D341Med (cell line): Measurements from ENCODE around the gene PELI3.
"Not testable (repeated sequence)": the region's sequence is repeated elsewhere in the genome, so short reads cannot be mapped to it uniquely, and the experiment has no call there.

ENCODE experiments used
- DNase-seq: peaks from one replicate; pipeline ENCODE4 v3.0.0; 2012; ENCODE audit warnings: low spot score

PELI3 gene, protein sequence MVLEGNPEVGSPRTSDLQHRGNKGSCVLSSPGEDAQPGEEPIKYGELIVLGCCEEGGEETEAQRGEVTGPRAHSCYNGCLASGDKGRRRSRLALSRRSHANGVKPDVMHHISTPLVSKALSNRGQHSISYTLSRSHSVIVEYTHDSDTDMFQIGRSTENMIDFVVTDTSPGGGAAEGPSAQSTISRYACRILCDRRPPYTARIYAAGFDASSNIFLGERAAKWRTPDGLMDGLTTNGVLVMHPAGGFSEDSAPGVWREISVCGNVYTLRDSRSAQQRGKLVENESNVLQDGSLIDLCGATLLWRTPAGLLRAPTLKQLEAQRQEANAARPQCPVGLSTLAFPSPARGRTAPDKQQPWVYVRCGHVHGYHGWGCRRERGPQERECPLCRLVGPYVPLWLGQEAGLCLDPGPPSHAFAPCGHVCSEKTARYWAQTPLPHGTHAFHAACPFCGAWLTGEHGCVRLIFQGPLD

GRCh38 chr11:66466225-66467033, at the start of gene PELI3:
Gene PELI3, plus strand, starts transcription at chr11:66466905. Its CDS starts 1,224 bp downstream, at chr11:66468129.
- peak; percentile 98 for DNase-seq

DNA sequence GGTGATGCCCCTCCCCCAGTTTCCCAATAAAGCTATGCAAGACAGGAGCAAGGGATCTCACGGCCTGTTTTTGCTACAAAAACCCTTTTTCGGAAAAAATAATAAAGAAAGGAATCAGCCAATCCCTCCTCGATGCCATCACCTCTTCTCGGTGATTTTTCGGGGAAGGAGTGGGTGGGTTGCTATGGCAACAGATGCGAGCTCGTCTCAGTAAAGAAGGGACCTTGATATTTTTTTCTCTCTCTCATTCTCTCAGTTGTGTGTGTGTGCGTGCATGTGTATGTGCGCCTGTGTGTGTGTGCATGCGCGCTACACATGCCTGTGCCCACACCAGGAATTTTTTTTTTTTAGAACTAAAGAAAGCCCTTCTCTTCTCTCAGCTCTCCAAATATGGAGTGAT, 49.7 kb upstream of the PELI3 start:
- DNase-seq, result no peak

GRCh38 chr11:66418168-66418985, 48.3 kb upstream of the PELI3 start:
- DNase-seq, result peak; percentile 76

DNA sequence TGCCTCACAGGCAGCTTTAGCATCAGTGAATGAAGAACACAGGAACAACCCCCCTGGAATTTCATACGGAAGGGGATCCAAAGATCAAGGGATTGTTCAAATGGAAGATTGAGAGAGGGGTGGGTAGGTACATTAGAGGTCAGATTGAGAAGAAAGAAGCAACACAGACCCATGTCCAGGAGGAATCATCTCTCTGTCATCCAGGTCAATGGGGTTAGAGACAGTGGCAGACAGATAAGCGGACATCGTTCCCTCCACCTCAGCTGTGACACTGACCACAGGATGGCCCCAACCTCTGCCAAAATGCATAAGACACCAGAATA, 47.8 kb upstream of the PELI3 start:
- no peak for DNase-seq

- peak; percentile 86 for DNase-seq
Measured at GRCh38 chr11:66419825-66420224, 46.9 kb upstream of the PELI3 start.

DNA sequence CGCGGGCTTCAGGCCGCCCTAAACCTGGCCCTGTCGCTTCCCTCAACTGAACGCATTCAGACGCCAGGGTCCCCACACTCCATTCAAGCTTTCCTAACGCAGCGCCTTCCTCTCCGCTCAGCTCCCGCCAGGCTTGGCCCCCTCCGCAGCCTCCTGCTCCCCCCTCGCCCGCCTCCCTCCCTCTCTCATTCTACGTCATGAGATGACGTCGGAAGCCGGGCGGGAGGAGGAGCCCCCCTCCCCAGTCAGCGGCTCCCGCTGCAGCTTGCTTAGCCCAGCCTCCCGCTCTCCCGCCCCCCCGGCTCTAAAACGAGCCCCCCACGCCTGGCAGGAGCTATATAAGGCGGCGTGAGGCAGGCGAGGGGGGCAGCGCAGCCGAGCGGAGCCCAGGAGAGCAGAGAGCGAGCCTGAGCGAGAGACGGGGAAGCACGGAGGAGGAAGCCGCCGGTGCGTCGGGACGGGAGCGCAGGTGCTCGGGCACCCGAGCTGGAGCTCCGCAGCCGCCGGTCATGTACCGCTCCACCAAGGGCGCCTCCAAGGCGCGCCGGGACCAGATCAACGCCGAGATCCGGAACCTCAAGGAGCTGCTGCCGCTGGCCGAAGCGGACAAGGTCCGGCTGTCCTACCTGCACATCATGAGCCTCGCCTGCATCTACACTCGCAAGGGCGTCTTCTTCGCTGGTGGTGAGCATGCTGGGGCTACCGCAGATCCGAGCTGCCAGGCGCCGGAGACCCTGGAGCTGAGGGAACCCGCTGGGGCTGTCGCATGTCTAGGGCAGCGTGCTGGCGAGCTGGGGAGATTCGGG, 45.8 kb upstream of the PELI3 start, which contains the start of gene NPAS4:
Gene NPAS4, plus strand, starts transcription at position 365 of the 806 bp plus-strand sequence. Its CDS starts 145 bp downstream, at position 510.
- DNase-seq, result peak; percentile 78

GRCh38 chr11:66421492-66422205, 45.1 kb upstream of the PELI3 start:
- peak; percentile 60 for DNase-seq

- no peak for DNase-seq
Measured at GRCh38 chr11:66426314-66426713, 40.4 kb upstream of the PELI3 start.

GRCh38 chr11:66428933-66429332, 37.8 kb upstream of the PELI3 start:
- no peak for DNase-seq

DNA sequence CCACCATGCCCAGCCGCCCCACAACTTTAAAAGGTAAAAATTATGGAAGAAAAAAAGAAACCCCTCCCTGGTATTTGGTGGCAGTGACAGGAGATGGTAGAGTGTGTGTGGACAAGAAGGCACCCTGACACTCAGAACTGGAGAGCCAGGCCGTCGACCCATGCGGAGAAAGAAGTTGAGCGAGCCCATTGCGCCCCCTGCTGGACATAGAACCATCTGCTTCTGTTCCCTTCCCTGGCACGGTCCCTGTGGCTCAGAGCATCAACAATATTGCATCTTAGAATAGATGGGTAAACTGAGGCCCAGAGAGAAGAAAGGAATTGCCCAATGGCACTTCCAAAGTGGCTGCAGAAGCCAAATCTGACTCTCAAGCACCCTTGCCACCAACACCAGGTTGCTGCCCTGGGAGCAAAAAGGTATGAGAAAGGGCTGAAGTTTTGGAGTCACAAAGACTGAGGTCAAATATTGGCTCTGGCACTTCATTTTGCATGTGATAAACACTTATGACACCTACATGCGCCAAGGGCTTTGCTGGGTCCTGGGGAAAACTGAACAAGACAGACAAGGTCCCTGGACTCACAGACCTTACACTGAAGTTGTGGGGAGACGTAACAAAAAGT, 36.6 kb upstream of the PELI3 start:
- peak; percentile 86 for DNase-seq

DNA sequence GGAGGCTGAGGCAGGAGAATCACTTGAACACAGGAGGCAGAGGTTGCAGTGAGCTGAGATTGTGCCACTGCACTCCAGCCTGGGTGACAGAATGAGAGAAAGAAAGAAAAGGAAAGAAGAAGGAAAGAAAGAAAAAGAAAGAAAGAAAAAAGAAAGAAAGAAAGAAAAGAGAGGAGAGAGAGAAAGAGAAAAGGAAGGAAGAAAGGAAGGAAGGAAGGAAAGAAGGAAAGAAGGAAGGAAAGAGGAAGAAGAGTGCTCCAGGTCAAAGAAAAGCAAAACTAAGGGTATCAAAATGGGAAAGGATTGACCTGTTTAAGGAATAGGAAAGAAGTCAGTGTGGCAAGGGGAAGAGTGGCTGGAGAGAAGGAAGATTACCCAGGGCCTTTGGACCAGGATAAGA, 35.4 kb upstream of the PELI3 start:
- not testable (repeated sequence) for DNase-seq

- DNase-seq, result not testable (repeated sequence)
Measured at GRCh38 chr11:66431871-66432329, 34.8 kb upstream of the PELI3 start.

DNA sequence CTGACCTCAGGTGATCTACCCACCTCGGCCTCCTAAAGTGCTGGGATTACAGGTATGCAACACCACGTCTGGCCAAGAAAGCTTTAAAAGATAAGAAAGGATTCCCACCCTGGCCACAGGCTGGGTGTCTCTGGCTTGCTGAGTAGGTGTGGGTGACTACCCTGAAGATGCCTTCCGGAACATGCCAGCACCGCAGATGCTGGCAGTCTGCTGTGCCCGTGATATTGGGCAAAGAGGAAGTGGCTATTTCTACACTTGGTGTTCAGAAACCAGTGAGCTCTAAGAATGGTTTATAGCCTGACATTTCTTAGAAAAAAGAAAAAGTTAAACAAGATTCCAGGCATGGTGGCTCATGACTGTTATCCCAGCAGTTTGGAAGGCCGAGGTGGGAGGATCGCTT, 34.1 kb upstream of the PELI3 start:
- no peak for DNase-seq

- DNase-seq, result no peak
Measured at GRCh38 chr11:66437979-66438503, 28.7 kb upstream of the PELI3 start.

DNA sequence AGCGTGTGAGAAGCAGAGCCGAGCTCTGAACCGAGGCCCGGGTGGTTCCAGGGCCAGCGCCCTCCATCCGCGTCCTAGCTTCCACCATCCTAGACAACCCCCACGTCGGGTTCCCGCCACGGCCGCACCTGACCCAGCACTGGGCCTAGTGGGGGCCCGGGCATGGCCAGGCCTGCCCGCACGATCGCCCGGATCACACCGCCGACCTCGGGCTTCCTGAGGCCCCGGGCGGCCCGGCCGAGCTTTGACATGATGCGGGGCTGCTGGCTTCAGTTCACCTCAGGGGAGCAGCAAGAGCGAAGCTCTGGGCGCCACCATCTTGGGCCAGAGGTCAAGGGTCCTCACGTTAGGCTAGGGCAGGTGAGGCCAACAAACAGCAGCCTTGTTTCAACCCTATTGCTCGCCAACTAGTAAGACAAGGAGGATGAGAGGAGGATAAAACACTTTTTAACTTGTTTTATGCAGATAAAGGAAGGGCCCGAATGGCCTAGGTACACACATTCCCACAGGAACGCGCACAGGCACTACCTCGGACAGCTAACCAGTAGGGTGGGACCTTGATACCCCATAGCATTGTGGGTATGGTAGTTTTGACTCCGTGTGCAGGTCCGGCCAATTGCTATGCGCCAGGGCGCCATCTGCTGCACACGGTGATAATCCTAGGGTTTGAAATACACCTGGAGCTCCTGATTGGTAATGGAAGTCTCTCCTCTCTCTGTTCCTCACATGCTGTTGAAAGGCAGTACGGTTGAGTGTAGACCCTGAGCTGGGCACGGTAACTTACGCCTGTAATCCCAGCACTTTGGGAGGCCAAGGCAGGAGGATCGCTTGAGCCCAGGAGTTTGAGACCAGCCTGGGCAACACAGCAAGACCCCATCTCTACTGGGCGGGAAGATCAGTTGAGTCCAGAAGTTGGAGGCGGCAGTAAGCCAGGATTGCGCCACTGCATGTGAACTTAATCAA, 27.9 kb upstream of the PELI3 start, which contains the start of gene MRPL11:
Gene MRPL11, minus strand, starts transcription at position 345 of the 963 bp plus-strand sequence. Its CDS starts 94 bp downstream, at position 251.
- DNase-seq, result peak; percentile 93

- DNase-seq, result not testable (repeated sequence)
Measured at GRCh38 chr11:66440101-66440939, 26.4 kb upstream of the PELI3 start.

GRCh38 chr11:66440940-66441282, 25.8 kb upstream of the PELI3 start:
- DNase-seq, result not testable (repeated sequence)

DNA sequence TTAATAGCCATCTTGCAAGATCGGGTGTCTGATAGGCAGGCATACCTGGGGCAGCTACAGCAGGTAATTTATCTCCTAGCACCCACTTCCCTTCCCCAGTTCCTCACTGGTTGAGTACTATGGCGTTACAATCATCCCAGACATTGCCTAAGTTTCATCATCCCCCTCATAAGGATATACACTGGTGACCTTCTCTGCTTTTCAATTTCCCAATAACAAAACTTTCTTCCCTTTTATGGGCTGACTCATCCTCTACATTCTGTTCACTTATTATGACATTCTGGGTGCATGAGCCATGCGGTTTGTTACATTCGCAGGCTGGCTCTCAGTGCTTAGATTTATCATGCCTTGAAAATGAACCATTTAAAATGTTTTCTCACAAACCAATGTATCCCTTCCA, 23.1 kb upstream of the PELI3 start:
- DNase-seq, result no peak
